ENCODE data around the gene ZC2HC1B. TPM values are rescaled to one million over a fixed set of nuclear protein-coding genes. Genes with fewer than 3 reads are reported as not detected.
"Not testable (repeated sequence)": the region's sequence is repeated elsewhere in the genome, so short reads cannot be mapped to it uniquely, and the experiment has no call there.

The ZC2HC1B gene
- total RNA-seq, 4 donors from 2014 or later, result not detected

GRCh38 chr6:143857651-143858050, 6.6 kb upstream of the ZC2HC1B start:
- DNase-seq (ENCODE audit: low spot score in 2 of 2), result no peak
- TF ChIP-seq CTCF (IDR thresholded peaks at IDR 0.05) (no peak), POLR2A (IDR thresholded peaks at IDR 0.05) (no peak)
- WGBS, 2 donors, result 94% methylated on average over 5 of the region's 5 CpGs
- intact Hi-C loops (cut with DNase I; ENCODE audit: low total_unique reads), result no loop called here
- no peak overlapping the region for H3K4me3 ChIP-seq (ENCODE audit: low read depth, poor library complexity, severe bottlenecking)

GRCh38 chr6:143859891-143860660, 4.2 kb upstream of the ZC2HC1B start:
- DNase-seq (ENCODE audit: low spot score in 2 of 2), result no peak
- intact Hi-C loops (cut with DNase I; ENCODE audit: low total_unique reads), result no loop called here
- WGBS, 2 donors, result 94 to 95% methylated on average over 3 of the region's 3 CpGs
- H3K4me3 ChIP-seq (ENCODE audit: low read depth, poor library complexity, severe bottlenecking), result no peak overlapping the region
- no peak for TF ChIP-seq POLR2A (IDR thresholded peaks at IDR 0.05)
- no peak for TF ChIP-seq CTCF (IDR thresholded peaks at IDR 0.05)

GRCh38 chr6:143863771-143864170, 503 bp upstream of the ZC2HC1B start:
- DNase-seq (ENCODE audit: low spot score in 2 of 2), result no peak
- no peak for TF ChIP-seq CTCF (IDR thresholded peaks at IDR 0.05)
- no peak for TF ChIP-seq POLR2A (IDR thresholded peaks at IDR 0.05)
- WGBS, 2 donors, result 66 to 76% methylated on average over 2 of the region's 2 CpGs
- intact Hi-C loops (cut with DNase I; ENCODE audit: low total_unique reads), result no loop called here
- H3K4me3 ChIP-seq (ENCODE audit: low read depth, poor library complexity, severe bottlenecking), result no peak overlapping the region

- DNase-seq (ENCODE audit: low spot score in 2 of 2), result no peak
- H3K4me3 ChIP-seq (ENCODE audit: low read depth, poor library complexity, severe bottlenecking), result no peak overlapping the region
- TF ChIP-seq CTCF (IDR thresholded peaks at IDR 0.05) (no peak), POLR2A (IDR thresholded peaks at IDR 0.05) (no peak)
- intact Hi-C loops (cut with DNase I; ENCODE audit: low total_unique reads), result no loop called here
Observed at GRCh38 chr6:143867236-143867635, 3.0 kb downstream of the ZC2HC1B start.

GRCh38 chr6:143868808-143869207, 4.5 kb downstream of the ZC2HC1B start:
- DNase-seq (ENCODE audit: low spot score in 2 of 2); H3K4me3 ChIP-seq (ENCODE audit: low read depth, poor library complexity, severe bottlenecking); intact Hi-C loops (cut with DNase I; ENCODE audit: low total_unique reads): not testable (repeated sequence)
- 93 to 94% methylated on average over 3 of the region's 3 CpGs for WGBS, 2 donors

- intact Hi-C loops (cut with DNase I; ENCODE audit: low total_unique reads); DNase-seq (ENCODE audit: low spot score in 2 of 2); H3K4me3 ChIP-seq (ENCODE audit: low read depth, poor library complexity, severe bottlenecking): not testable (repeated sequence)
- WGBS, 2 donors, result 75 to 91% methylated on average over 1 of the region's 1 CpG
Observed at GRCh38 chr6:143871202-143871730, 7.0 kb downstream of the ZC2HC1B start.

GRCh38 chr6:143872201-143872600, 7.9 kb downstream of the ZC2HC1B start:
- no peak overlapping the region for H3K4me3 ChIP-seq (ENCODE audit: low read depth, poor library complexity, severe bottlenecking)
- TF ChIP-seq POLR2A (IDR thresholded peaks at IDR 0.05), result no peak
- TF ChIP-seq CTCF (IDR thresholded peaks at IDR 0.05), result no peak
- no peak for DNase-seq (ENCODE audit: low spot score in 2 of 2)
- WGBS, 2 donors, result 96 to 97% methylated on average over 2 of the region's 2 CpGs
- intact Hi-C loops (cut with DNase I; ENCODE audit: low total_unique reads), result no loop called here

GRCh38 chr6:143873600-143873999, 9.3 kb downstream of the ZC2HC1B start:
- H3K4me3 ChIP-seq (ENCODE audit: low read depth, poor library complexity, severe bottlenecking); DNase-seq (ENCODE audit: low spot score in 2 of 2); intact Hi-C loops (cut with DNase I; ENCODE audit: low total_unique reads): not testable (repeated sequence)
- 92 to 96% methylated on average over 4 of the region's 4 CpGs for WGBS, 2 donors

GRCh38 chr6:143874503-143874902, 10.2 kb downstream of the ZC2HC1B start:
- DNase-seq (ENCODE audit: low spot score in 2 of 2); intact Hi-C loops (cut with DNase I; ENCODE audit: low total_unique reads): not testable (repeated sequence)

More at GRCh38 chr6:143874503-143874902, 10.2 kb downstream of the ZC2HC1B start:
- H3K4me3 ChIP-seq (ENCODE audit: low read depth, poor library complexity, severe bottlenecking), result not testable (repeated sequence)
